Activated CD8-positive, alpha-beta memory T cell treated with anti-CD3 and anti-CD28 coated beads, Interleukin-2, amount 10 ng/mL, durations not matched to agents 7 days and 5 days (primary cell): Measurements from ENCODE around the gene UBE3D. TPM values are rescaled to one million over a fixed set of nuclear protein-coding genes. Genes with fewer than 3 reads are reported as not detected.
"Not testable (repeated sequence)": the region's sequence is repeated elsewhere in the genome, so short reads cannot be mapped to it uniquely, and the experiment has no call there.

Source experiments
- ATAC-seq: fragments of 150-1000 bp; cut with Tn5 transposase; one replicate; pipeline ENCODE4 v1.10.0; 2021; ENCODE audit warnings: moderate library complexity
- CTCF ChIA-PET: fragments of 350-600 bp; sonication (Branson Sonifier 250); formaldehyde crosslinking; loops from one replicate; lab custom pipeline; 2021; ENCODE audit warnings: antibody characterized with exemption; lab: Charles Lee
- DNase-seq: peaks from one replicate; pipeline ENCODE4 v3.0.0-alpha.2; 2020
- H3K27ac Mint-ChIP-seq: one replicate; pipeline ENCODE4 v1.8.0; 2021; ENCODE audit warnings: mild to moderate bottlenecking, mixed read lengths
- H3K27me3 Mint-ChIP-seq: one replicate; pipeline ENCODE4 v1.8.0; 2021; ENCODE audit warnings: mixed read lengths
- H3K36me3 Mint-ChIP-seq: one replicate; pipeline ENCODE4 v1.8.0; 2021; ENCODE audit warnings: mild to moderate bottlenecking, mixed read lengths
- H3K4me1 Mint-ChIP-seq: one replicate; pipeline ENCODE4 v1.8.0; 2021; ENCODE audit warnings: mixed read lengths
- H3K4me3 Mint-ChIP-seq: one replicate; pipeline ENCODE4 v1.8.0; 2021; ENCODE audit warnings: mild to moderate bottlenecking, moderate library complexity, mixed read lengths
- H3K9me3 Mint-ChIP-seq: one replicate; pipeline ENCODE4 v1.8.0; 2022; ENCODE audit warnings: low read depth, mixed read lengths
- total RNA-seq, 2 experiments: library from RNA; stranded (reverse); gene quantifications; one replicate each; pipeline ENCODE4 v1.2.3, GENCODE V29; 2021

UBE3D gene
- total RNA-seq, 2 experiments from 2014 or later = 4.6 to 4.7 TPM

GRCh38 chr6:82910820-82911219 lies 154.8 kb downstream of the UBE3D start:
- Mint-ChIP-seq H3K4me1 (no peaks in the 10 kb centered on the region), H3K36me3 (no peaks in the 10 kb centered on the region), H3K27ac (no peak overlapping the region), H3K27me3 (no peaks in the 10 kb centered on the region), H3K4me3 (no peak overlapping the region), H3K9me3 (no peaks in the 10 kb centered on the region)
- no peak for ATAC-seq
- no peak for DNase-seq
- CTCF ChIA-PET = interaction anchor here (0.7 kb wide), 1 partner anchor 64 kb away, joined by 3 read pairs; no protein-coding TSS in a partner anchor

GRCh38 chr6:82910395-82910794 lies 155.2 kb downstream of the UBE3D start:
- CTCF ChIA-PET = no interaction called here
- no peak for ATAC-seq
- Mint-ChIP-seq H3K27ac (no peak overlapping the region), H3K36me3 (no peaks in the 10 kb centered on the region), H3K4me1 (no peaks in the 10 kb centered on the region), H3K9me3 (no peaks in the 10 kb centered on the region), H3K27me3 (no peaks in the 10 kb centered on the region), H3K4me3 (no peak overlapping the region)
- DNase-seq = no peak

DNA sequence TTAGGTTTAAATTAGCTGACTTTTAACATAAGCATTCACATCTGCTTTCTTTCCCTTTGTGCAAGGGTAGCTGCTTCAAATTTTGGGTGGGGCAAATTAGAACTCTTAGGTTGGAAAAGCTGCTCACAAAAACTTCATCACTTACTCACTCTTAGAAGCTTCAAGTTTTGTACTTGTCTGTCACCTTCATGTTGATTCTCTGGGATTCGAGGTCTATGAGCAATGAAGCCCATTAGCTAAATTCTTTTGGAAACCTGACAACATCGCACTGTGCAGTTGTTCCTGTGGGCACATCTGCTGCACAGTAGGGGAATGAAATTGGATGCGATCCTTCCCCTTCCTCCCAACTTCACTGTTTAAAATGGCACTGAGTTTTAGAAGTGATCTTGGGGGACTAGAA lies 156.1 kb downstream of the UBE3D start:
- no peaks in the 10 kb centered on the region for H3K27me3 Mint-ChIP-seq
- no peaks in the 10 kb centered on the region for H3K4me1 Mint-ChIP-seq
- CTCF ChIA-PET = no interaction called here
- no peak overlapping the region for H3K27ac Mint-ChIP-seq
- ATAC-seq (no peak), DNase-seq (no peak)
- no peaks in the 10 kb centered on the region for H3K9me3 Mint-ChIP-seq
- no peak overlapping the region for H3K4me3 Mint-ChIP-seq
- no peaks in the 10 kb centered on the region for H3K36me3 Mint-ChIP-seq

DNA sequence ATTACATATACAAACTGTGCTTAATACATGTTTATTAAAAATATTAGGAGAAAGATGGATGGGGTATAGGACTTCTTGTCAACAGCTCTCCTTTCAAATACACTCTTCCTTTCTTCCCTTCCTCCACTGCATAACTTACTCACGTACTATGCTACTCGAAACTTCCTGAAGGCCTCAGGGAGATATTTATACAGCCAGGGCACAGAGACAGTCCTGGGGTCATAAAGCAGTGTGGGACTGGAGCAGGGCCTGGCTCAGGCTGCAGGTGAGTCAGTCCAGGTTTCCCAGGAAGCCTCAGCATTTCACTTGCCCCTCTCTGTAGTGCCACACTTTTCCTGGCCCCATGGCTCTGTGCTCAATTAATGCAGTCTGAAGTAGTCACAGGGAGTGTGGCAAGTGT lies 157.0 kb downstream of the UBE3D start:
- no peak for ATAC-seq
- H3K4me3 Mint-ChIP-seq = no peak overlapping the region
- no peak for DNase-seq
- no peak overlapping the region for H3K27ac Mint-ChIP-seq
- no peaks in the 10 kb centered on the region for H3K4me1 Mint-ChIP-seq
- no peaks in the 10 kb centered on the region for H3K36me3 Mint-ChIP-seq
- H3K27me3 Mint-ChIP-seq = no peaks in the 10 kb centered on the region
- H3K9me3 Mint-ChIP-seq = no peaks in the 10 kb centered on the region
- CTCF ChIA-PET = no interaction called here

DNA sequence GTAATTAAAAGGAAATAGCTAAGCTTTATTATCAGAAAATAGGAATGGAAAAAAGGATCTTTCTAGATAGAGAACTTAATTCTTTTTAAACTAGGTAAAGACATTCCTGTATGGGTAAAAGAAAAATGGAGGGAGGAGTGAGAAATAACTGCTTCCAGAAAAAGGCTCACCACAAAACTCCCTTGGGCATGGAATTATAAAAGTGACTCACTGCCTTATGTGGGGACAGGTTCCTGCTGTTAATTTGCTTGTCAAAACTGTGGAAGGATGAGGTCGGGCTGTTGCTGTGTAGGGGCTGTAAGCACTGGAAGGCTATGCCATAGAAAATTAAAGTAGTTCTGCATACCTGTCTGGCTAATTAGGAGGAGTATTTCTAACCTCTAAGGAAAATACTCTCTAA lies 158.7 kb downstream of the UBE3D start:
- CTCF ChIA-PET = no interaction called here
- H3K9me3 Mint-ChIP-seq = no peaks in the 10 kb centered on the region
- H3K27me3 Mint-ChIP-seq = no peaks in the 10 kb centered on the region
- DNase-seq (no peak), ATAC-seq (no peak)
- no peaks in the 10 kb centered on the region for H3K36me3 Mint-ChIP-seq
- no peak overlapping the region for H3K27ac Mint-ChIP-seq
- no peak overlapping the region for H3K4me3 Mint-ChIP-seq
- no peaks in the 10 kb centered on the region for H3K4me1 Mint-ChIP-seq

DNA sequence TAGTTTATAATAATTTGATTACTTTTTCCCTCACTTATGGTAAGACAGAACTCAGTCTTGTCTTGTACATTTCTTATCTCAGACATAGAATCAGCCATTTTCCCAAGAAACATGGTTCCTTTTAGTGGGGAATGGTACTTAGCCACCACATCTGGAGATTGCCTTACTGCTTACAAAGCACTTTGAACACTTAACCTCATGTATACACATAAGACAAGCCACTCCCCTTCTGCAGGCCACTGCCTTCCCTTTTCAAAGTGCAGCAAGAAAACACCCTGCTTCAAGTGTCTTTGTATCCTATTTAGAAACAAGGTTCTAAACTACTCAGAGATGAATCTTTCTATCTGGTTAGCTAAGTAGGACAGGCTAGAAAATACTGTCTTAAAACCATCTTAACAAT lies 159.2 kb downstream of the UBE3D start:
- no peak overlapping the region for H3K4me3 Mint-ChIP-seq
- no peak overlapping the region for H3K27ac Mint-ChIP-seq
- no peaks in the 10 kb centered on the region for H3K27me3 Mint-ChIP-seq
- H3K9me3 Mint-ChIP-seq = no peaks in the 10 kb centered on the region
- ATAC-seq = no peak
- no peaks in the 10 kb centered on the region for H3K36me3 Mint-ChIP-seq
- no peak for DNase-seq
- H3K4me1 Mint-ChIP-seq = no peaks in the 10 kb centered on the region
- CTCF ChIA-PET = no interaction called here

- no peaks in the 10 kb centered on the region for H3K9me3 Mint-ChIP-seq
- DNase-seq (no peak), ATAC-seq (no peak)
- H3K4me1 Mint-ChIP-seq = no peaks in the 10 kb centered on the region
- no peaks in the 10 kb centered on the region for H3K36me3 Mint-ChIP-seq
- no peak overlapping the region for H3K4me3 Mint-ChIP-seq
- no peak overlapping the region for H3K27ac Mint-ChIP-seq
- H3K27me3 Mint-ChIP-seq = no peaks in the 10 kb centered on the region
- CTCF ChIA-PET = no interaction called here
Measured at GRCh38 chr6:82904860-82905259, 160.8 kb downstream of the UBE3D start.

DNA sequence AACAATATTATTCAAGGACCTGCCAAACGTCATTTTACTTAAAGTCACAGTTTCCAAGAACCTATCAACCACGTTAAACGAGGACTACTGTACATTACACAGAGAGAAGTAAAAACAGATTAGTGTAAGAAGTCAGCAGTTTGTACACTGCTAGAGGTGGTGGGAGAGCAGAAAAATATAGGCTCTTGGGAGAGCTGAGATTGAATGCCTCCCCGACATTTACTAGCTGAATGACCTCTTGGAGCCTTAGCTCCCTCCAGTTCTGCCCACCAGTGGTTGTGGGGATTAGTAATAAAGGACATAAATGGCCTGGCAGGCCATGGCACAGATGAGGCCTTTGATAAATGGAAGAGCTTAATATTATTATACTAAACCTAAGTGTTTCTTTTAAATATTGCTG lies 161.4 kb downstream of the UBE3D start:
- H3K27ac Mint-ChIP-seq = no peak overlapping the region
- ATAC-seq = no peak
- no peak for DNase-seq
- no peaks in the 10 kb centered on the region for H3K36me3 Mint-ChIP-seq
- H3K27me3 Mint-ChIP-seq = no peaks in the 10 kb centered on the region
- CTCF ChIA-PET = no interaction called here
- H3K4me1 Mint-ChIP-seq = no peaks in the 10 kb centered on the region
- no peaks in the 10 kb centered on the region for H3K9me3 Mint-ChIP-seq
- no peak overlapping the region for H3K4me3 Mint-ChIP-seq

DNA sequence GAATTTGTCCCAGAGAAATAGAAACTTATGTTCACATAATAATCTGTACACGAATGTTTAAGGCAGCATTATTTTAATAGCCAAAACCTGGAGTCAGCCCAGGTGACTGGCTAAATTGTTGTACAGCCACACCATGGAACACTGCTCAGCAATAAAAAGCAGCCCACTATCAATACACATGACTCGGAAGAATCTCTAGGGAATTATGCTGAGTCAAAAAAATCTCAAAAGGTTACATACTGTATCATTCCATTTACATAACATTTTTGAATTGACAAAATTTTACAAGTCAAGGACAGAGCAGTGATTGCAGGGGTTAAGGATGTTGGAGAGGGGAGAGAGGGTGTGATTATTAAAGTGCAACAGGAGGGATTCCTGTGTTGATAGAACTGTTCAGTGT lies 163.4 kb downstream of the UBE3D start:
- H3K27me3 Mint-ChIP-seq = no peaks in the 10 kb centered on the region
- no peak overlapping the region for H3K27ac Mint-ChIP-seq
- DNase-seq = no peak
- H3K36me3 Mint-ChIP-seq = no peaks in the 10 kb centered on the region
- H3K9me3 Mint-ChIP-seq = no peaks in the 10 kb centered on the region
- CTCF ChIA-PET = no interaction called here
- H3K4me1 Mint-ChIP-seq = no peaks in the 10 kb centered on the region
- no peak for ATAC-seq
- H3K4me3 Mint-ChIP-seq = no peak overlapping the region

GRCh38 chr6:82894653-82895259 lies 170.9 kb downstream of the UBE3D start:
- no peaks in the 10 kb centered on the region for H3K27me3 Mint-ChIP-seq
- CTCF ChIA-PET = no interaction called here
- no peaks in the 10 kb centered on the region for H3K9me3 Mint-ChIP-seq
- H3K4me3 Mint-ChIP-seq = no peak overlapping the region
- ATAC-seq (no peak), DNase-seq (no peak)
- no peaks in the 10 kb centered on the region for H3K36me3 Mint-ChIP-seq
- no peak overlapping the region for H3K27ac Mint-ChIP-seq
- H3K4me1 Mint-ChIP-seq = no peaks in the 10 kb centered on the region

DNA sequence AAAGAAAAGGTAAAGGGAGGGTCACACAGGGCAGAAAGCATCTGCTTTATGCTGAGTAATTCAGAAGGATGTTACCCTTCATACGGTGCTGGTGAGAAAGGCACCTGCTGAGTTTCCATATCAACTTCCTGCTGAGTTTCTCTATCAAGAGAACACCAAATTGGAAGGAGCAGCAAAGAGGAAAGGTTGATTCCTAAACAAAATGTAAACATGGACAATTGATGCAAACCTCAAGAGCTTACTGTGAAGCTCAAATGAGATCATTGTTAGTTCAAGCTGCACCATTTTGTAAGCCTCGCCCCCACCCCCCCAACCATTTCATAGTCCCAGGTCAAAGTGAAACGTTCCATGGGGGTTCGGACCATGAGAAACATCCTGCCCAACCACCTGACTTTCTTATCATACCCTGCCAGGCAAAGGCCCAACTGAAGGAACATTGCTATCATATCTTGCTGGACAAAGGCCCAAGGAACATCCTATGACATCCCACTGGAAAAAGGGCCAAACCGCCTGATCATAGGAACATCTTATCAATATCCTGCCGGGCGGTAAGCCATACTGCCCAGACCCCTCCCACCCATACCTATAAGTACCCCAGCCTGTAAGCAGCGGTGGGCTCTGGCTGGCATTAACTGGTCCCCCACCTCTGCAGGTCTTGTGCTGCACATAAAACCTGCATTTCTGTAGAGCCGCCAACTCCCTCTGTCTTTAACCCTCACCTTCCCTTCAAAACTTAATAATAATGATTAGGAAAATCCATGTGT lies 171.6 kb downstream of the UBE3D start:
- Mint-ChIP-seq H3K27ac (no peak overlapping the region), H3K9me3 (no peaks in the 10 kb centered on the region), H3K4me3 (no peak overlapping the region), H3K4me1 (no peaks in the 10 kb centered on the region), H3K27me3 (no peaks in the 10 kb centered on the region), H3K36me3 (no peaks in the 10 kb centered on the region)
- CTCF ChIA-PET = no interaction called here
- no peak for DNase-seq
- ATAC-seq = no peak

- H3K9me3 Mint-ChIP-seq, CTCF ChIA-PET, H3K4me3 Mint-ChIP-seq, H3K27ac Mint-ChIP-seq, H3K27me3 Mint-ChIP-seq, ATAC-seq, H3K4me1 Mint-ChIP-seq, DNase-seq, H3K36me3 Mint-ChIP-seq: not testable (repeated sequence)
Measured at GRCh38 chr6:82891503-82891902, 174.1 kb downstream of the UBE3D start.

DNA sequence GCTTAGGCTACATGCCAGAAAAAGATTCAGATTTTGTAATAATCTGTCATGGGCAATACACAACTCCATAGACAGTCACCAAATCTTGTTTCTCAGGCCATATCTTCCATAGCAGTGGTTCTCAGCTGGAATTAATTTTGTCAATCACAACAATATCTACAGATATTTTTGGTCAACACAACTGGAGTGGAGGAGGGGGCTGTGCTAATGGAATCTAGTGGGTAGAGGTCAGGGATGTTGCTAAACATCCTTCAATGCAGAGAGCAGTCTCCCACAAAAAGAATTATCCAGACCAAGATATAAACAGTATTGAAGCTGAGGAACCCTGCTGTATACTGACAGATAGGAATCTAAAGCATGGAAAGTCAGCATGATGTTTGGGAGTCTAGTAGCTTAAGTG lies 174.6 kb downstream of the UBE3D start:
- CTCF ChIA-PET = no interaction called here
- DNase-seq (no peak), ATAC-seq (no peak)
- no peak overlapping the region for H3K4me3 Mint-ChIP-seq
- H3K36me3 Mint-ChIP-seq = no peaks in the 10 kb centered on the region
- no peak overlapping the region for H3K27ac Mint-ChIP-seq
- H3K9me3 Mint-ChIP-seq = no peaks in the 10 kb centered on the region
- H3K27me3 Mint-ChIP-seq = no peaks in the 10 kb centered on the region
- H3K4me1 Mint-ChIP-seq = no peaks in the 10 kb centered on the region

DNA sequence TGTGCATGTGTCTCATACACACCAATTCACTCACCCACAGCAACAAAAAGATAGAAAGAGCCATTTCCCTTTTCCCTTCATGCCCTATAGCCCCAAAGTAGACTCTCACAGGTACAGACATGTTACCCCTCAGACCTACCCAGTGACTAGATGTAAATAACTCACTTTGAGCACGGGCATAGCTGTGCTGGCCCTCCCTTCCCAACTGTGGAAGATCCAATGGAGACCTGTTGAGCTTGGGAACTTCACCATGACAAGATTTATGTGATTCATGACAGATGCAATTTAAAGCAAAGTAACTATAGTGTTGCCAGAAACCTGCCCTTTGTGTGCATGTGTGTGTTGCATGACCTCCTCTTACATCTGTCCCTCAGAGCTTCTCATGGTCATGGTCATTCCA lies 175.4 kb downstream of the UBE3D start:
- Mint-ChIP-seq H3K4me3 (no peak overlapping the region), H3K27ac (no peak overlapping the region), H3K27me3 (no peaks in the 10 kb centered on the region), H3K4me1 (no peaks in the 10 kb centered on the region), H3K36me3 (no peaks in the 10 kb centered on the region), H3K9me3 (no peaks in the 10 kb centered on the region)
- ATAC-seq = no peak
- CTCF ChIA-PET = no interaction called here
- no peak for DNase-seq
